SK-N-SH treated with all-trans-retinoic acid at 6 μM for 48 hours (cell line): ENCODE data around the gene NINJ2.

Experiments used
- ARNTL ChIP-seq: fragments of 450-650 bp; formaldehyde crosslinking; IDR thresholded peaks from 2 replicates; pipeline ENCODE4 v1.5.0; 2020; ENCODE audit warnings: low read depth, mild to moderate bottlenecking, moderate library complexity, borderline replicate concordance
- PPARA ChIP-seq: fragments of 250-450 bp; sonication (Bioruptor Pico); IDR thresholded peaks from 2 replicates; pipeline ENCODE4 v1.5.0; 2020; ENCODE audit warnings: mild to moderate bottlenecking, borderline replicate concordance
- RARB ChIP-seq: fragments of 250-450 bp; sonication (Bioruptor Pico); IDR thresholded peaks from 2 replicates; pipeline ENCODE4 v1.8.0; 2021; ENCODE audit warnings: mild to moderate bottlenecking, moderate library complexity
- SNAI2 ChIP-seq: fragments of 250-450 bp; sonication (Bioruptor Pico); IDR thresholded peaks from 2 replicates; pipeline ENCODE4 v1.5.0; 2020; ENCODE audit warnings: mild to moderate bottlenecking, moderate library complexity
- TCF4 ChIP-seq: fragments of 250-450 bp; sonication (Bioruptor Pico); IDR thresholded peaks from 2 replicates; pipeline ENCODE4 v1.8.0; 2021; ENCODE audit warnings: mild to moderate bottlenecking, moderate library complexity, borderline replicate concordance
- ZFP3 ChIP-seq: fragments of 250-450 bp; sonication (Bioruptor Pico); IDR thresholded peaks from 2 replicates; pipeline ENCODE4 v1.5.0; 2020; ENCODE audit warnings: mild to moderate bottlenecking, moderate library complexity
- ZFP30 ChIP-seq: fragments of 450-650 bp; formaldehyde crosslinking; IDR thresholded peaks from 2 replicates; pipeline ENCODE4 v1.5.0; 2022; ENCODE audit warnings: mild to moderate bottlenecking, moderate library complexity
- ZNF8 ChIP-seq: fragments of 450-650 bp; formaldehyde crosslinking; IDR thresholded peaks from 2 replicates; pipeline ENCODE4 v1.5.0; 2020; ENCODE audit warnings: mild to moderate bottlenecking, moderate library complexity
- TF ChIP-seq, protein P1 (sequence below): fragments of 250-450 bp; sonication (Bioruptor Pico); IDR thresholded peaks from 2 replicates; pipeline ENCODE4 v1.8.0; 2021; ENCODE audit warnings: low read depth, mild to moderate bottlenecking, moderate library complexity, borderline replicate concordance
- TF ChIP-seq, protein P2 (sequence below): fragments of 250-450 bp; sonication (Bioruptor Pico); IDR thresholded peaks from 2 replicates; pipeline ENCODE4 v1.8.0; 2020; ENCODE audit warnings: mild to moderate bottlenecking, moderate library complexity, borderline replicate concordance
- TF ChIP-seq, protein P3 (sequence below): fragments of 250-450 bp; sonication (Bioruptor Pico); IDR thresholded peaks from 2 replicates; pipeline ENCODE4 v1.5.1; 2021; ENCODE audit warnings: mild to moderate bottlenecking, moderate library complexity
- TF ChIP-seq, protein P4 (sequence below): fragments of 250-450 bp; sonication (Bioruptor Pico); IDR thresholded peaks from 2 replicates; pipeline ENCODE4 v1.5.1; 2020; ENCODE audit warnings: low read depth, mild to moderate bottlenecking, moderate library complexity

- TF ChIP-seq, protein P1, sequence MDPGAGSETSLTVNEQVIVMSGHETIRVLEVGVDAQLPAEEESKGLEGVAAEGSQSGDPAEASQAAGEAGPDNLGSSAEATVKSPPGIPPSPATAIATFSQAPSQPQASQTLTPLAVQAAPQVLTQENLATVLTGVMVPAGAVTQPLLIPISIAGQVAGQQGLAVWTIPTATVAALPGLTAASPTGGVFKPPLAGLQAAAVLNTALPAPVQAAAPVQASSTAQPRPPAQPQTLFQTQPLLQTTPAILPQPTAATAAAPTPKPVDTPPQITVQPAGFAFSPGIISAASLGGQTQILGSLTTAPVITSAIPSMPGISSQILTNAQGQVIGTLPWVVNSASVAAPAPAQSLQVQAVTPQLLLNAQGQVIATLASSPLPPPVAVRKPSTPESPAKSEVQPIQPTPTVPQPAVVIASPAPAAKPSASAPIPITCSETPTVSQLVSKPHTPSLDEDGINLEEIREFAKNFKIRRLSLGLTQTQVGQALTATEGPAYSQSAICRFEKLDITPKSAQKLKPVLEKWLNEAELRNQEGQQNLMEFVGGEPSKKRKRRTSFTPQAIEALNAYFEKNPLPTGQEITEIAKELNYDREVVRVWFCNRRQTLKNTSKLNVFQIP = no peak
- no peak for TF ChIP-seq PPARA (CRISPR knock-in tag)
- TF ChIP-seq, protein P2, sequence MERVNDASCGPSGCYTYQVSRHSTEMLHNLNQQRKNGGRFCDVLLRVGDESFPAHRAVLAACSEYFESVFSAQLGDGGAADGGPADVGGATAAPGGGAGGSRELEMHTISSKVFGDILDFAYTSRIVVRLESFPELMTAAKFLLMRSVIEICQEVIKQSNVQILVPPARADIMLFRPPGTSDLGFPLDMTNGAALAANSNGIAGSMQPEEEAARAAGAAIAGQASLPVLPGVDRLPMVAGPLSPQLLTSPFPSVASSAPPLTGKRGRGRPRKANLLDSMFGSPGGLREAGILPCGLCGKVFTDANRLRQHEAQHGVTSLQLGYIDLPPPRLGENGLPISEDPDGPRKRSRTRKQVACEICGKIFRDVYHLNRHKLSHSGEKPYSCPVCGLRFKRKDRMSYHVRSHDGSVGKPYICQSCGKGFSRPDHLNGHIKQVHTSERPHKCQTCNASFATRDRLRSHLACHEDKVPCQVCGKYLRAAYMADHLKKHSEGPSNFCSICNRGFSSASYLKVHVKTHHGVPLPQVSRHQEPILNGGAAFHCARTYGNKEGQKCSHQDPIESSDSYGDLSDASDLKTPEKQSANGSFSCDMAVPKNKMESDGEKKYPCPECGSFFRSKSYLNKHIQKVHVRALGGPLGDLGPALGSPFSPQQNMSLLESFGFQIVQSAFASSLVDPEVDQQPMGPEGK (CRISPR knock-in tag) = no peak
- TF ChIP-seq, protein P3, sequence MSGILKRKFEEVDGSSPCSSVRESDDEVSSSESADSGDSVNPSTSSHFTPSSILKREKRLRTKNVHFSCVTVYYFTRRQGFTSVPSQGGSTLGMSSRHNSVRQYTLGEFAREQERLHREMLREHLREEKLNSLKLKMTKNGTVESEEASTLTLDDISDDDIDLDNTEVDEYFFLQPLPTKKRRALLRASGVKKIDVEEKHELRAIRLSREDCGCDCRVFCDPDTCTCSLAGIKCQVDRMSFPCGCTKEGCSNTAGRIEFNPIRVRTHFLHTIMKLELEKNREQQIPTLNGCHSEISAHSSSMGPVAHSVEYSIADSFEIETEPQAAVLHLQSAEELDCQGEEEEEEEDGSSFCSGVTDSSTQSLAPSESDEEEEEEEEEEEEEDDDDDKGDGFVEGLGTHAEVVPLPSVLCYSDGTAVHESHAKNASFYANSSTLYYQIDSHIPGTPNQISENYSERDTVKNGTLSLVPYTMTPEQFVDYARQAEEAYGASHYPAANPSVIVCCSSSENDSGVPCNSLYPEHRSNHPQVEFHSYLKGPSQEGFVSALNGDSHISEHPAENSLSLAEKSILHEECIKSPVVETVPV = no peak
- no peak for TF ChIP-seq RARB (CRISPR knock-in tag)
- TF ChIP-seq ZFP3 (CRISPR knock-in tag) = no peak
- TF ChIP-seq, protein P4, sequence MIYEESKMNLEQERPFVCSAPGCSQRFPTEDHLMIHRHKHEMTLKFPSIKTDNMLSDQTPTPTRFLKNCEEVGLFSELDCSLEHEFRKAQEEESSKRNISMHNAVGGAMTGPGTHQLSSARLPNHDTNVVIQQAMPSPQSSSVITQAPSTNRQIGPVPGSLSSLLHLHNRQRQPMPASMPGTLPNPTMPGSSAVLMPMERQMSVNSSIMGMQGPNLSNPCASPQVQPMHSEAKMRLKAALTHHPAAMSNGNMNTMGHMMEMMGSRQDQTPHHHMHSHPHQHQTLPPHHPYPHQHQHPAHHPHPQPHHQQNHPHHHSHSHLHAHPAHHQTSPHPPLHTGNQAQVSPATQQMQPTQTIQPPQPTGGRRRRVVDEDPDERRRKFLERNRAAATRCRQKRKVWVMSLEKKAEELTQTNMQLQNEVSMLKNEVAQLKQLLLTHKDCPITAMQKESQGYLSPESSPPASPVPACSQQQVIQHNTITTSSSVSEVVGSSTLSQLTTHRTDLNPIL (CRISPR knock-in tag) = no peak
- no peak for TF ChIP-seq ARNTL
- no peak for TF ChIP-seq ZNF8
- TF ChIP-seq TCF4 = no peak
- no peak for TF ChIP-seq ZFP30 (CRISPR knock-in tag)
- TF ChIP-seq SNAI2 (CRISPR knock-in tag) = no peak
Measured at GRCh38 chr12:697481-697880, 34.2 kb upstream of the NINJ2 start.
